HG03571 (cell line): Measurements from ENCODE around the gene KCNQ1.

ENCODE experiments used
- ATAC-seq: cut with Tn5 transposase; IDR thresholded peaks from one replicate; pipeline ENCODE4 v1.9.1; 2021; ENCODE audit not compliant: unreplicated experiment

Gene KCNQ1

GRCh38 chr11:2410616-2411015, 34.2 kb upstream of the KCNQ1 start:
- ATAC-seq, result no peak

GRCh38 chr11:2411446-2412305, 33.1 kb upstream of the KCNQ1 start:
- no peak for ATAC-seq

DNA sequence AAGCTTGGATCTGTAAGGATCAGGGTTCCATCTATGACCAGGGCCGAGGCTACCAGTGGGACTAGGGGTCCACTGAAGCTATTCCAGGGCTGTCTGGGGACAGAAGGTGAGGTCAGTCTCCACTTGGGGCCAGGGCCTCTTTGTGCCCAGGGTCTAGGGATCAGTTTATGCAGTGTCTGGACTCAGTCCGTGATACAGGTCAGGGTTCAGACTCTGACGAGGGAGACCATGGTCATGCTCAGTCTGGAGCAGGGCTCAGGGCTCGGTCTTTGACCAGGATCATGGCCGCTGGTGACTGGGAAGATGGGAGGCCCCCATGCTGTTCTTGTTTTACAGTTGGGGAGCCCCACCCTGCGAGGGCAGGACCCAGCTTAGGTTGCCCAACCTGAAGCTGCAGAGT, 32.5 kb upstream of the KCNQ1 start:
- no peak for ATAC-seq

DNA sequence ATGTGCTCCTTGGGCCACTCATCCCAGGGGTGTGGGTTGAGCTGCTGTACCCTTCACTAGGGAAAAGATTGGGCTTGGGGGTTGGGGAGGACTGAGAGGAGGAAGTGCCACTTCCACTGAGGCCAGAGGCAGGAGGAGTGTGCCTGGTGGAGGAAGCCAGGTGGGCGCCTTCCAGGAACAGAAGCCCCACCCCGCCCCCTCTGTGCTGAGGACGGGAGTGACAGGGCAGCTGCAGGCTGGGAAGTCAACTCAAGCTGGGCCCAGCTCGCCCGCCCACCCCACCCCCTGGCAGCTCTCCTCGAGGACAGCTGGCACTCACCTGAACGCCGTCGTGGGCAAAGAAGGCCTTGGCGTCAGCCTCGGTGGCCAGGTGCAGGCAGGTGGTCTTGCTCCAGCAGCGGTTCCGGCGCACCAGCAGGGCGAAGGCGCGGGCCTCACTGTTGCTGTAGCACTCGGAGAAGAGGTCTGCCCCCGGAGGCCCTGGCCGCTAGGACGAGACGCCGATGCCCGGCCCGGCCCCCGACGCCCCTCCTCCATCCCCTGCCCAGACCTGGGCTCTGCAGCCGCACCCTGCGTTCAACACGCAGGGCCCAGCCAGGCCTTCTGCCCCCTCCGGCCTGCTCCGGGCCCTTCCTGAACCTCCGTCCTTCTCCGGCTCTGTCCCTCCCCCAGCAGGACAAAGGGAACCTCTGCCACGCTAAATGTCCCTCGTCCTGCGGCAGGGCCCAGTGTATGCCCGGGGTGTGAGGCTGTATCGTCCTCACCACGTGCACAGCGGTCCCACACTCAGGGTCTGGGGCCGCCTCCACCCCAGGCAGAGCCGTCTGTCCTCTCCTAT, 30.8 kb upstream of the KCNQ1 start:
- no peak for ATAC-seq

DNA sequence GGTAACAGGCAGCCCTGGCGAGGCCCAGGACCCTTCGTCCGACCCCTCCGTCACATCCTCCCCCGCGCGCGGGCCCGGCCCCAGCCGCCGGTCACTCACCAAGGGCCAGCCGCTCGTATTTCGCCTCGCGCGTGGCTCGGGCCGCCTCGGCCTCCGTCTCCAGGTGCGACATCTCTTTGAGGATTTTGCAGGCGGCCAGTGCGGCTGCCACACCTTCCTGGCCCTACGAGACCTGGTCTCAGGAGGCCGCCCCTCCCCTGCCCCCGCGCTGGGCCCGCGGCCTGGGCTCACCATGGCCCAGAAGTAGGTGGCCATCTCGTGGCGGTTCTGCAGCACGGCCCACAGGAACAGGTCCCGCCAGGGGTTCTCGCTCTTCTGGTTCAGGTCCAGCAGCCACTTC, 30.2 kb upstream of the KCNQ1 start:
- ATAC-seq, result no peak

DNA sequence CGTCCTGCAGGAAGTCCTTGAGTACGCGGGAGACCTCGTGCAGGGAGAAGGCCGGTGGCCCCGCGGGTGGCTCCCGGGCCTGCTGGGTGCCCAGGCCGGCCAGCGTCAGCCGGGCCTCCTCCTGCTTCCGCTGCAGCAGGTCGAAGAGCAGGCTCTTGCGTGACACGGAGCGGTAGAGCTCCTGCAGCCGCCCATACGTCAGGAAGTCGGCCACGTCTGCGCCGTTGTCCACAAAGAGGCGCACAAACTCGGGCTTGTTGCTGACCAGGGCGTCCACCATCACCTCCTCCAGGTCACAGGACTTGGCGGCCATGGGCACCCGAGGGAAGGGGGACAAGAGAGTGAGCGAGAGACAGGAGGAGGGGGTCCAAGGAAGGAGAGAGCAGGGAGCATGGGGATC, 29.6 kb upstream of the KCNQ1 start:
- no peak for ATAC-seq

DNA sequence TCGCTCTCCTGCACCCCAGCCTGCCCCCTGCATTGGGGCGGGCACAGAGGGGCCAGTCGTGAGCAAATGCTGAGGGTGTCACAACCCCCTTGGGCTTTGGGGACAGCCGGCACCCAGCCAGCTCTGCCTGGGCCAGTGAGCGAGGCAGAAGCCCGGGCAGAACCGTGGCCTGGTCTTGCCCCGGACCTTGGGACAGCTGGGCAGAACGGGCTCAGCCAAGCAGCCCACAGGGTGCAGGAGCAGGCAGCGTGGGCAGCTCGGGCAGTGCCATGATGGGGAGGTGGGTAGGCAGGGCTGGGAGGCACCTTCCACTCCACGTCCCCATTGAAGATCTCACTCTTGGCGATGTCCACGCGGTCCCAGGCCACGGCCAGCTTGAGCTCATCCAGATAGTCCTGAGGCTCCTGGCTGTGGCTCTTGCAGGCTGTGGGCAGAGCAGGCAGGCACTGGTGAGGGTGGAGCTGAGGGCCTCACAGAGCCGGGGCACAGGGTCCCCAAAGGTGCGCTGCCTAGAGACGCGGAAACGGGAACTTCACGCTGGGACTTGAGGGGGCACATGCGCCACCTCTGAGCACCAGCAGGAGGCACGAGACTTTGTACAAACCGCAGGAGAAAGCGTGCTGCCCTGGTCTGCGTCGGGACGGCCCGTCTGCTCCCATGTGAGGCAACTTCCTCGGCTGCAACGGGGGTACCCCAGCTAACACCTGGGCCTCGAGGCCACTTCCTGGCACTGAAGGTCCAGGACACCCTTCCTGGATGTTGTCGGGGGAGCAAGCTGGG, 29.0 kb upstream of the KCNQ1 start:
- no peak for ATAC-seq

DNA sequence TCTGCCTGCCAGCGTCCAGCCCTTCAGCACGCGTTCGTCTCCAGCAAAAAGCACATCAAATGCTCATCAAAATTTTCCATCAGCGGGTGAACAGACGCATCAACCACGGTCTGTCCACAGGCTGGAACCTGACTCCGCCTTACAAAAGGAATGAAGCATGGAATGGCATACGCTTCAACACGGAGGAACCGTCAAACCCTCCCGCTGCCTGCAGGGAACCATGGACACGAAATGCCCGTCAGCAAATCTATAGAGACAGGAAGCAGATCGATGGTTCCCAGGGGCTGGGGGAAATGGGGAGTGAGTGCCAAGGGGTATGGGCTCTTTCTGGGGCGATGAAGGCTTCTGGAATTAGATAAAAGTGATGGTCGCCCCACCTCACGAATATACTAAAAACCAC, 28.0 kb upstream of the KCNQ1 start:
- ATAC-seq, result no peak

DNA sequence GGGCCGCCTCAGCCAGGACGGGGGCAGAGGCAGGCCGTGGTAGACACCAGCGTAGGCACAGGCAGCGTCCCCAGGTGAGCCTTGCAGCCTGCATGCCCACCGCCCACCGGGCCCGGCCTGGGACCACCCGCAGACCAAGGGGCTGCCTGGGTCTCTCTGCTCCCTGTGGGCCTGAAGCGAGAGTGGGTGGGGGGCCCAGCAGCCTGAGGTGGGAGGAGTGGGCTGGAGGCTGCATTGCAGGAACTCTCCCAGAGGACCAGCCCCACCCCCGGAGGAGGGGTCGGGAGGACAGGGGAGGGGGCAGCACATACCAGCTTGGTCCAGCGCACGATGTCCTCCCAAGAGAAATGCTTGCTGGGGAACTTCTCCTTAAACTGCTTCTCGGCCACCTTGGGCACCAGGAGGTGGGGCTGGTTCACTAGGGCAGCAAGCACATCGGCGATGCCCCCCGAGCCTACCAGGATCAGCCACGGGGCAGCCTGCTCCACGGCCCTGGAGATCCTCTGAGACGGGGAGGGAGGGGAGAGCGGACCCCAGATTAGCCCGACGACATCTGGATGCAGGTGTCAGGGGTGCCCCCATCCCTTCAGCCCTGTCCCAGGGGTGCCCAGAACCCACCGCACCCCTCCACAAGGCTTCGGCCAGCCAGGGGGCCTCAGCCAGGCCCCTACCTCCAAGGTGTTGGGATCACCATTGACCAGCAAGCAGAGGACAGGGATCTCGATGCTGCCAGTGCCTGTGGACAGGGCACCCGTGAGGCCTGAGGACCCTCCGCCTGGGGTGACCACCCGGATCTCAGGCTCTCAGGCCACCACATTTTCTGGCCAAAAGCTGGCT, 26.7 kb upstream of the KCNQ1 start:
- ATAC-seq, result no peak

- no peak for ATAC-seq
Measured at GRCh38 chr11:2418693-2419360, 26.0 kb upstream of the KCNQ1 start.

DNA sequence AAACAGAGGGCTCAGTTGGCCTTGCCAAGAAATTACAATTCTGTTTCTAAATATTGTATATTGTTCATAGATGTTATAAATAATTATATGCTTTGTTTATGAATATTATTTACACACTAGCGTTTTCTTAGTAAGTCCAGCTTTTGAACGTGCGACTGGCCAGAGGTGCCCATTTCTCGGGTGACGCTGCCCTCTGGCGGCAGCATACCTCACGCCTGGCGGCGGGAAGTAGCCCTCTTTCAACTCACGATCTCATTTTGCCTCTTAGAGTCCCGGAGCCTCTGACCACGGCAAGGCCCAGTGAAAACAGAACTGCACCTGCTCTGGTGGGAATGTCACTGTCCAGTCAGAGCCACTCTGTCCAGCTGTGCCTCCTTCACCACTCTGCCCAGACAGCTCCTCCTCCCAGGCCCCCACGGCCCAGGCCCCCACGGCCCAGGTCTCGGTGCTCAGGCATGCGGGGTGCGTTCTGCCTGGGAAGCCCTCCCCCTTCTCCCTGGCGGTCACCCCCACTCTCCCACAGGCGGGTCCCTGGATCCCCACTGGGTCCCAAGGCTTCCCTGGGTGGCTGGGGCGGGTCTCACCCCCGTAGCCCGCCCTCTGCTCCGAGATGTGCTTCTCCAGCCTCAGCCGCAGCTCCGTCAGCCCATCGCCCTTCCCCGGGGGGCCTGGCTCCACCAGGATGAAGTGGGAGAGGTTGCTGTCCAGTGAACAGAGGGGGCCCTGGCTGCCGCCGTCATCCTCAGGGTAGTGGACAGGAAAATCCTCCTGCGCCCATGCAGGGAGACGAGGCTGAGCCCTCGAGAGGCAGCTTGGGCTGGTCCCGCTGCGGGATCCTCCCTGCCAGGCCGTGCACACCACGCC, 24.9 kb upstream of the KCNQ1 start:
- no peak for ATAC-seq

- peak; percentile 60 for ATAC-seq
Measured at GRCh38 chr11:2420502-2421225, 24.1 kb upstream of the KCNQ1 start.

- ATAC-seq, result no peak
Measured at GRCh38 chr11:2421226-2421994, 23.4 kb upstream of the KCNQ1 start.

DNA sequence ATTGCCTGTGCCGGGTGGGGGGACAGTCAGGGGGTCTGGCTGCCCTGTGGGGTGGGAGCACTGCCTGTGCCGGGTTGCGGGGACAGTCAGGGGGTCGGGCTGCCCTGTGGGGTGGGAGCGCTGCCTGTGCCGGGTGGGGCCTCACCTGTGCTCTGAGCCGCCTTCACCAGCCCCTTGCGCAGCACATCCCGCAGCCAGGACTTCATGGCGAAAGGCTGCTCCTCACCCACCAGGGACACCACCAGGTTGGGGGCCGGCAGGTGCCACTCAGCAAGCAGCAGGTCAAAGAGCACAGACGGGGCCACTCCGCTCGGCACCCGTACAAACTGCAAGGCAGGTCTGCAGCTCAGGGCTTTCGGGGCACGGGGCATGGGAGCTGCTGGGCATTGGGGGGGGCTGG, 22.8 kb upstream of the KCNQ1 start:
- no peak for ATAC-seq

DNA sequence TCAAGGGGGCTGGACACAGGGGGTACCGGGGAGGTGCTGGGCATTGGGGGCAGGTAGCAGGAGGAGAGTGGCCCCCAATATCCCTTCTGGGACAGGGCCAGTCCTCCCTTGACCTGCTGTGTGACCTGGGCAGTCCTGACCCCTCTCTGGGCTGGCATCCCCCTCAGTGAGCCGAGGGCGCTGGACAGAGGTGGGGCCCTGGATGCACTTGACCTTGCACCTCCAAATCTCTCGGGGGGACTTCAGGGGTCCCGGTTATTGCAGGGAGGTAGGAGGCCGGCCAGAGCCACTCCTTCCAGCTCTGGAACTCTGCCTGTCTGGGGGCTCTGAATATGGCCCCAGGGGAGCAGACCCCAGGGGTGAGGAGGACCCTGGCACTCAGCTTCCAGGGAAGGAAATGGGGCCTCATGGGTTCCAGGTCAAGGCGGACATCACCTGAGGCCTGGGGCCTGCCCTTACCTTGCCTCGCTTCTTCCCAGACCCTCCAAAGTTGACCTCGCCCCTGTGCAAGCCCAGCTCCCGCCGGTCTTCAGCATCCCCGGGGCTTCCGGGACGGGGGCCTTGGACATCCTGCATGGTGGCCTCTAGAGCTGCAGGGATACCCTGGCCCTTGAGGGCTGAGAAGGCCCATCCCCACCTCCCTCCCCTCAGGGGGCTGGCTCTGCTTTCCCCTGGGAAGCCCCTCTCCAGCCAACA, 22.2 kb upstream of the KCNQ1 start:
- no peak for ATAC-seq

DNA sequence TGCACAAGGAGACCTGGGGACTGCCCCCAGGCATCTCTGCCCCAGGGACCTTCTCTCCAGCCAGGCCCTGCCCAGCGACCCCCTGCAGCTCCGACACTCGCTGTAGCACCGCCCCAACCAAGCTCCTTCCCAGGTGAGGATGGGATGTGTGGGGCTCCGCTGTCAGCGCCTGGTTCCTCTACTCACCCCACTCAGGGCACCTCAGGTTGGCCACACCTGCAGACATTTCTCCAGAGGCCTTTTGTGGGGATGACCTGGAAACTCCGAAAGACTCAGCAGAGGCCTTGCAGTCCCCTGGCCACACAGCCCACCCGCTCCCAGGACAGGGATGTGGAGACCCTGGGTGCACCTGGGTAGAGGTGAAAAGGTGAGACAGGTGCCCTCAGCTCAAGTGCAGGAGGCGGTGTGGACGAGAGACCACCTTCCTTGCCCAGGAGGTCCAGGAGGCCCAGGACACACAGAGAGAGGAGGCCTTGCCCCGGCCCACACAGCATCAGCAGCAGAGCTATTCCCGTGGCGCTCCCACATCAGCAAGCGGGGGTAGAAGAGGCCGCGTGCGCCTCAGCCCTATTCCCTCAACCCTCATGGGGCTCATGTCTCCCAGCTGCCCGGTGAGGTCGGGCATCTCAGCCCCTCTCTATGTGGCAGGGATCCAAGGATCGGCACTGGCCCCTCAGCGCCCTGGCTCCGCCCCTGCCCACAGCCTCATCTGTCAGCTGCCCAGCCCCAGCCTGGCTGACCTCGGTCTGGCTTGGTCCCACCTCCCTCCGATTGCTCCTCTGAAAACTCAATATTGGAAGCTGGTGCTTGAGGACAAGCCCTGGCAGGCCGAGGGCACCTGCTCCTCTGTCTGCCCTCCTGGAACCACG, 21.4 kb upstream of the KCNQ1 start:
- no peak for ATAC-seq
